Right kidney (tissue), 1 donor: ENCODE measurements around the gene TTYH1.
A peak's percentile ranks its signal among the peaks of the same experiment; 100 is the strongest.

ENCODE experiments used
- DNase-seq: peaks from one replicate; pipeline ENCODE4 v3.0.0-alpha.2; 2016

TTYH1 gene

GRCh38 chr19:54480051-54480450, 64.8 kb downstream of the TTYH1 start:
- no peak for DNase-seq

- peak; percentile 40 for DNase-seq
Measured at GRCh38 chr19:54481326-54481930, 66.2 kb downstream of the TTYH1 start.

GRCh38 chr19:54482889-54483288, 67.6 kb downstream of the TTYH1 start:
- DNase-seq, result no peak

- no peak for DNase-seq
Measured at GRCh38 chr19:54484451-54484850, 69.2 kb downstream of the TTYH1 start.

- DNase-seq, result no peak
Measured at GRCh38 chr19:54485851-54486250, 70.6 kb downstream of the TTYH1 start.
